ENCODE measurements around the gene ZNF837. TPM values are rescaled to one million over a fixed set of nuclear protein-coding genes. Genes with fewer than 3 reads are reported as not detected.
A peak's percentile ranks its signal among the peaks of the same experiment; 100 is the strongest.

ZNF837 gene
- 3.0 TPM for polyA plus RNA-seq (2013, experiment 1 of 4)
- polyA plus RNA-seq (2013, experiment 2 of 4), result 3.1 TPM
- 4.1 TPM for polyA plus RNA-seq (2013, experiment 3 of 4)
- polyA plus RNA-seq (2013, experiment 4 of 4), result 3.1 TPM

GRCh38 chr19:58380662-58381459 is at the start of gene ZNF837:
ZNF837 (minus strand) TSS chr19:58381030; CDS start chr19:58369332, 11,698 bp downstream.
- 0% methylated on average over 83 of the region's 83 CpGs for WGBS, 2 experiments
- Histone ChIP-seq H3K36me3 (ENCODE audit: control insufficient read depth, insufficient read depth, low read length) (no peaks in the 10 kb centered on the region), H3K4me3 (ENCODE audit: insufficient read depth, low read depth, low read length) (peak within 1 kb of the TSS; percentile 67), H3K27ac (ENCODE audit: insufficient read depth, low read depth, low read length, poor library complexity, severe bottlenecking) (peak within 1 kb of the TSS; percentile 0), H3K27me3 (ENCODE audit: control insufficient read depth, insufficient read depth, low read length, poor library complexity, severe bottlenecking) (no peaks in the 10 kb centered on the region), H3K9me3 (ENCODE audit: control insufficient read depth, low read length) (no peaks in the 10 kb centered on the region), H3K4me1 (ENCODE audit: control insufficient read depth, insufficient read depth, low read length) (peaks cover 16% of the 10 kb centered on the region)

- Histone ChIP-seq H3K27ac (ENCODE audit: insufficient read depth, low read depth, low read length, poor library complexity, severe bottlenecking) (no peak overlapping the region), H3K36me3 (ENCODE audit: control insufficient read depth, insufficient read depth, low read length) (peaks cover 20% of the 10 kb centered on the region), H3K4me3 (ENCODE audit: insufficient read depth, low read depth, low read length) (no peak overlapping the region), H3K4me1 (ENCODE audit: control insufficient read depth, insufficient read depth, low read length) (no peaks in the 10 kb centered on the region), H3K27me3 (ENCODE audit: control insufficient read depth, insufficient read depth, low read length, poor library complexity, severe bottlenecking) (no peaks in the 10 kb centered on the region), H3K9me3 (ENCODE audit: control insufficient read depth, low read length) (peaks cover 9% of the 10 kb centered on the region)
Measured at GRCh38 chr19:58429745-58430144, 48.9 kb upstream of the ZNF837 start.

- Histone ChIP-seq H3K4me3 (ENCODE audit: insufficient read depth, low read depth, low read length) (no peak overlapping the region), H3K27ac (ENCODE audit: insufficient read depth, low read depth, low read length, poor library complexity, severe bottlenecking) (no peak overlapping the region), H3K36me3 (ENCODE audit: control insufficient read depth, insufficient read depth, low read length) (peaks cover 9% of the 10 kb centered on the region), H3K27me3 (ENCODE audit: control insufficient read depth, insufficient read depth, low read length, poor library complexity, severe bottlenecking) (no peaks in the 10 kb centered on the region), H3K4me1 (ENCODE audit: control insufficient read depth, insufficient read depth, low read length) (no peaks in the 10 kb centered on the region), H3K9me3 (ENCODE audit: control insufficient read depth, low read length) (peaks cover 6% of the 10 kb centered on the region)
- WGBS, 2 experiments, result 70 to 75% methylated on average over 1 of the region's 1 CpG
Measured at GRCh38 chr19:58428617-58429016, 47.8 kb upstream of the ZNF837 start.

- Histone ChIP-seq H3K4me1 (ENCODE audit: control insufficient read depth, insufficient read depth, low read length) (no peaks in the 10 kb centered on the region), H3K36me3 (ENCODE audit: control insufficient read depth, insufficient read depth, low read length) (peaks cover 14% of the 10 kb centered on the region), H3K27ac (ENCODE audit: insufficient read depth, low read depth, low read length, poor library complexity, severe bottlenecking) (no peak overlapping the region), H3K27me3 (ENCODE audit: control insufficient read depth, insufficient read depth, low read length, poor library complexity, severe bottlenecking) (no peaks in the 10 kb centered on the region), H3K4me3 (ENCODE audit: insufficient read depth, low read depth, low read length) (no peak overlapping the region), H3K9me3 (ENCODE audit: control insufficient read depth, low read length) (no peaks in the 10 kb centered on the region)
- 95 to 96% methylated on average over 7 of the region's 7 CpGs for WGBS, 2 experiments
Measured at GRCh38 chr19:58417071-58417470, 36.2 kb upstream of the ZNF837 start.

GRCh38 chr19:58416604-58417003 is 35.8 kb upstream of the ZNF837 start:
- Histone ChIP-seq H3K4me1 (ENCODE audit: control insufficient read depth, insufficient read depth, low read length) (no peaks in the 10 kb centered on the region), H3K36me3 (ENCODE audit: control insufficient read depth, insufficient read depth, low read length) (peaks cover 14% of the 10 kb centered on the region), H3K9me3 (ENCODE audit: control insufficient read depth, low read length) (no peaks in the 10 kb centered on the region), H3K4me3 (ENCODE audit: insufficient read depth, low read depth, low read length) (no peak overlapping the region), H3K27ac (ENCODE audit: insufficient read depth, low read depth, low read length, poor library complexity, severe bottlenecking) (no peak overlapping the region), H3K27me3 (ENCODE audit: control insufficient read depth, insufficient read depth, low read length, poor library complexity, severe bottlenecking) (no peaks in the 10 kb centered on the region)
- 94 to 95% methylated on average over 5 of the region's 5 CpGs for WGBS, 2 experiments

GRCh38 chr19:58409010-58409790 is 28.4 kb upstream of the ZNF837 start:
- no peaks in the 10 kb centered on the region for H3K36me3 ChIP-seq (ENCODE audit: control insufficient read depth, insufficient read depth, low read length)
- H3K9me3 ChIP-seq (ENCODE audit: control insufficient read depth, low read length), result no peaks in the 10 kb centered on the region
- H3K4me1 ChIP-seq (ENCODE audit: control insufficient read depth, insufficient read depth, low read length), result peaks cover 4% of the 10 kb centered on the region
- WGBS, 2 experiments, result 15 to 16% methylated on average over 34 of the region's 34 CpGs
- peak overlapping the region; percentile 78 for H3K4me3 ChIP-seq (ENCODE audit: insufficient read depth, low read depth, low read length)
- no peaks in the 10 kb centered on the region for H3K27me3 ChIP-seq (ENCODE audit: control insufficient read depth, insufficient read depth, low read length, poor library complexity, severe bottlenecking)
- no peak overlapping the region for H3K27ac ChIP-seq (ENCODE audit: insufficient read depth, low read depth, low read length, poor library complexity, severe bottlenecking)

GRCh38 chr19:58408152-58409009 is 27.6 kb upstream of the ZNF837 start, which contains the start of gene ZNF584:
ZNF584 (plus strand) TSS chr19:58408649; CDS start chr19:58409148, 499 bp downstream.
- Histone ChIP-seq H3K4me1 (ENCODE audit: control insufficient read depth, insufficient read depth, low read length) (peaks cover 4% of the 10 kb centered on the region), H3K27me3 (ENCODE audit: control insufficient read depth, insufficient read depth, low read length, poor library complexity, severe bottlenecking) (no peaks in the 10 kb centered on the region), H3K36me3 (ENCODE audit: control insufficient read depth, insufficient read depth, low read length) (no peaks in the 10 kb centered on the region), H3K27ac (ENCODE audit: insufficient read depth, low read depth, low read length, poor library complexity, severe bottlenecking) (peak within 1 kb of the TSS; percentile 84), H3K9me3 (ENCODE audit: control insufficient read depth, low read length) (no peaks in the 10 kb centered on the region), H3K4me3 (ENCODE audit: insufficient read depth, low read depth, low read length) (peak within 1 kb of the TSS; percentile 78)
- 0 to 1% methylated on average over 100 of the region's 100 CpGs for WGBS, 2 experiments

GRCh38 chr19:58407658-58408151 is 26.9 kb upstream of the ZNF837 start:
- Histone ChIP-seq H3K4me3 (ENCODE audit: insufficient read depth, low read depth, low read length) (peak overlapping the region; percentile 78), H3K9me3 (ENCODE audit: control insufficient read depth, low read length) (no peaks in the 10 kb centered on the region), H3K27me3 (ENCODE audit: control insufficient read depth, insufficient read depth, low read length, poor library complexity, severe bottlenecking) (no peaks in the 10 kb centered on the region), H3K4me1 (ENCODE audit: control insufficient read depth, insufficient read depth, low read length) (peaks cover 4% of the 10 kb centered on the region), H3K27ac (ENCODE audit: insufficient read depth, low read depth, low read length, poor library complexity, severe bottlenecking) (peak overlapping the region; percentile 84), H3K36me3 (ENCODE audit: control insufficient read depth, insufficient read depth, low read length) (no peaks in the 10 kb centered on the region)
- 26 to 27% methylated on average over 22 of the region's 22 CpGs for WGBS, 2 experiments

GRCh38 chr19:58406818-58407657 is 26.2 kb upstream of the ZNF837 start:
- 89 to 90% methylated on average over 10 of the region's 10 CpGs for WGBS, 2 experiments
- H3K36me3 ChIP-seq (ENCODE audit: control insufficient read depth, insufficient read depth, low read length), result no peaks in the 10 kb centered on the region
- H3K27me3 ChIP-seq (ENCODE audit: control insufficient read depth, insufficient read depth, low read length, poor library complexity, severe bottlenecking), result no peaks in the 10 kb centered on the region
- H3K9me3 ChIP-seq (ENCODE audit: control insufficient read depth, low read length), result no peaks in the 10 kb centered on the region
- H3K4me3 ChIP-seq (ENCODE audit: insufficient read depth, low read depth, low read length), result peak overlapping the region; percentile 78
- no peak overlapping the region for H3K27ac ChIP-seq (ENCODE audit: insufficient read depth, low read depth, low read length, poor library complexity, severe bottlenecking)
- peaks cover 4% of the 10 kb centered on the region for H3K4me1 ChIP-seq (ENCODE audit: control insufficient read depth, insufficient read depth, low read length)
